ENCODE data around the gene ATP4A. TPM values are rescaled to one million over a fixed set of nuclear protein-coding genes. Genes with fewer than 3 reads are reported as not detected.

ATP4A gene
- total RNA-seq, 1 experiment from 2014 or later, result not detected

DNA sequence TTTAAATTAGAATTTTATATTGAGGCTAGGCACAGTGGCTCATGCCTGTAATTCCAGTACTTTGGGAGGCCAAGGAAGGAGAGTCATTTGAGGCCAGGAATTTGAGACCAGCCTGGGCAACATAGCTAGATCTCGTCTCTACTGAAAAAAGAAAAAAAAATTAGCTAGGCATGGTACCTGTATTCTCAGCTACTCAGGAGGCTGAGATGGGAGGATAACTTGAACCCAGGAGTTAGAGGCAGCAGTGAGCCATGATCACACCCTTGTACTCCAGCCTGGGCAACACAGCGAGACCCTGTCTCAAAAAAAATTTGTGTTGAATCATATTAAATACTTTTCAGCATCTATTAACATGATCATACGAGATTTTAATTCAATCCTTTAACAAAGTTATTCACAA, 27.4 kb upstream of the ATP4A start:
- Histone ChIP-seq H3K4me3 (no peak overlapping the region), H3K36me3 (no peaks in the 10 kb centered on the region), H3K27me3 (replicated peaks) (no peaks in the 10 kb centered on the region), H3K9me3 (replicated peaks) (no peaks in the 10 kb centered on the region), H3K27ac (no peak overlapping the region), H3K4me1 (replicated peaks) (no peaks in the 10 kb centered on the region)
- DNase-seq (ENCODE audit: low read depth in 1 of 2, low spot score in 2 of 2), result no peak

DNA sequence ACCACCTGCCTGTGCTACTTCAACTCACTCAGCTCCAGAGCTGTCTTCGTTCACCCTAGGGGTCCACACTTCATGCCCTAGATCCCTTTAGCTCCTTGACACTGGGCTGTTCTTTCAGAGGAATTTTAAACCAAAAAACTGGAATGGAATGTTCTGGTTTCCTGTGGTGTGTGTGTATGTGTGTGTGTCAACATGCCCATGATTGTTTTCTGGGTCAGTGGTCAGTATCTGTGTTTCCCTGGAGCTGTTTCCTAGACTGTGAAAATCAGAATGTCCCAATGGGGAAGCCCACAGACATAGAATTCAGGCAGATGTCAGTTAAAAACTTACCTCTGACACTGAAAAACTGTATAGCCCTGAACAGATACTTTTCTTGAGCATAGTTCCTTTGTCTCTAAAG, 23.9 kb upstream of the ATP4A start:
- no peaks in the 10 kb centered on the region for H3K4me1 ChIP-seq (replicated peaks)
- no peaks in the 10 kb centered on the region for H3K36me3 ChIP-seq
- no peak for DNase-seq (ENCODE audit: low read depth in 1 of 2, low spot score in 2 of 2)

DNA sequence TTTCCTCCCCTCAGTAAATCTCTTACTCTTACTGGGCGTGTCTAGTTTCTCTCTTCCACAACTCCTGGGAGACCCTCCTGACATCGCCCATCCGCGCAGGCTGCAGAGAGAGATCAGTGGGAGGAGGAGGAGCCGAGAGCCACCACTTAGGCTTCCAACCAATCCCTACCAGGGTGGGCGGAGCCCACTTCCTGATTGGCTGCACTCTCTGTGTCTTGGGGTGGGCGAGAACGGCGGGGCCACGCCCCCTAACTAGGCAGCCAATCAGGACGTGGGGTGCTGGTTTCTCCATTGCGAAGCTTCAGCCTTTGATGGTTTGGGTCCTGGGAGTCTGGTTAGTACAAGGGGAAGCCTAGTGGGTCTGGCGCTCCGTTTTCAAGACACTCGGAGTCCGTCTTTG, 22.4 kb upstream of the ATP4A start, which contains the start of gene PMIS2:
Gene PMIS2 (plus strand): TSS at position 326 of the 400 bp plus-strand sequence. CDS start 87 bp downstream, outside the sequence.
- DNase-seq (ENCODE audit: low read depth in 1 of 2, low spot score in 2 of 2), result no peak
- no peaks in the 10 kb centered on the region for H3K9me3 ChIP-seq (replicated peaks)
- H3K27ac ChIP-seq, result no peak within 1 kb of the TSS
- no peaks in the 10 kb centered on the region for H3K36me3 ChIP-seq
- no peaks in the 10 kb centered on the region for H3K27me3 ChIP-seq (replicated peaks)
- no peaks in the 10 kb centered on the region for H3K4me1 ChIP-seq (replicated peaks)
- H3K4me3 ChIP-seq, result no peak within 1 kb of the TSS

More for the DNA sequence above, 23.9 kb upstream of the ATP4A start:
- Histone ChIP-seq H3K9me3 (replicated peaks) (no peaks in the 10 kb centered on the region), H3K27ac (no peak overlapping the region), H3K4me3 (no peak overlapping the region), H3K27me3 (replicated peaks) (no peaks in the 10 kb centered on the region)

DNA sequence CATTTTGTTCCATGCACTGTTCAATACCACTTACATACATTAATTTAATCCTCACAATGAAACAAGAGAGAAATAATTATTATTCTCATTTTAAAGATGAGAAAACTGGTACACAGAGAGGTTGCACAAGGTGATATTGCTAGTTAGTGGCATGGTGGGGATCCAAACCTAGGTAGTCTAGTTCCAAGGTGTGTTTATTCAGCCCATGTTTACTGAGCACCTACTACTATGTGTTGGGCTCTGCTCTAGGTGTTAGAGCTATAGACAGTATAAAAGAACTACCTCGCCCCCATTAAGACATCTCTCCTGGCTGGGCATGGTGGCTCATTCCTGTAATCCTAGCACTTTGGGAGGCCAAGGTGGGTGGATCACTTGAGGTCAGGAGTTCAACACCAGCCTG, 19.3 kb upstream of the ATP4A start:
- no peak for DNase-seq (ENCODE audit: low read depth in 1 of 2, low spot score in 2 of 2)
- H3K9me3 ChIP-seq (replicated peaks), result peaks cover 5% of the 10 kb centered on the region
- no peak overlapping the region for H3K27ac ChIP-seq
- H3K4me1 ChIP-seq (replicated peaks), result no peaks in the 10 kb centered on the region
- H3K27me3 ChIP-seq (replicated peaks), result no peaks in the 10 kb centered on the region
- H3K4me3 ChIP-seq, result no peak overlapping the region
- H3K36me3 ChIP-seq, result no peaks in the 10 kb centered on the region

DNA sequence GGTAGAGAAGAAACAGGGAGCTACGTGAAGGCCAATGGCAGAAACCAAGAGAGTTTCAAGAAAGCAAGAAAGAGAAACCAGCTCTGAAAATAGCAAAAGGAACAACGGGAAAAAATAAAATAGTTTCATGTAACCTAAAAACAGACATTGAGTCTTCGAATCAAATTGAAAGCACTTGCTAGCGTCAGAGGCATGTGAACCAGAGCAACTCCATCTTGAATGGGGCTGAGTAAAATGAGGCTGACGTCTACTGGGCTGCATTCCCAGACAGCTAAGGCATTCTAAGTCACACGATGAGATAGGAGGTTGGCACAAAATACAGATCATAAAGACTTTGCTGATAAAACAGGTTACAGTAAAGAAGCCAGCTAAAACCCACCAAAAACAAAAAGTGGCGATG, 15.2 kb upstream of the ATP4A start:
- no peak for DNase-seq (ENCODE audit: low read depth in 1 of 2, low spot score in 2 of 2)
- Histone ChIP-seq H3K4me3 (no peak overlapping the region), H3K27ac (no peak overlapping the region), H3K4me1 (replicated peaks) (no peaks in the 10 kb centered on the region), H3K9me3 (replicated peaks) (peaks cover 15% of the 10 kb centered on the region), H3K27me3 (replicated peaks) (no peaks in the 10 kb centered on the region), H3K36me3 (no peaks in the 10 kb centered on the region)

DNA sequence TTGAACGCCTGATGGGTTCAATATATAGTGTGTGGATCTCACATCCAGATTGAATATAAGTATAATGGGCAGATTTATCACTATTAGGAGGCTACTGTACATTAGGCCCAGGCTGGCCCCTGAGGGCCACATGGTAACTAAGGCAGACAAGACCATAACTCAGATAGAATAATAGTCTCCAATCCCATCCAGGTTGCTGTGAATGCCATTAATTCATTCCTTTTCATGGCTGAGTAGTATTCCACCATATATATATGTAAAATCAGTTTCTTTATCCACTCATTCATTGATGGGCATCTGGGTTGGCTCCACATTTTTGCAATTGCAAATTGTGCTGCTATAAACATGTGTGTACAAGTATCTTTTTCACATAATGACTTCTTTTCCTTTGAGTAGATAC, 14.5 kb upstream of the ATP4A start:
- Histone ChIP-seq H3K36me3 (no peaks in the 10 kb centered on the region), H3K4me1 (replicated peaks) (no peaks in the 10 kb centered on the region), H3K27me3 (replicated peaks) (no peaks in the 10 kb centered on the region), H3K9me3 (replicated peaks) (peaks cover 15% of the 10 kb centered on the region), H3K27ac (no peak overlapping the region), H3K4me3 (no peak overlapping the region)
- DNase-seq (ENCODE audit: low read depth in 1 of 2, low spot score in 2 of 2), result no peak

DNA sequence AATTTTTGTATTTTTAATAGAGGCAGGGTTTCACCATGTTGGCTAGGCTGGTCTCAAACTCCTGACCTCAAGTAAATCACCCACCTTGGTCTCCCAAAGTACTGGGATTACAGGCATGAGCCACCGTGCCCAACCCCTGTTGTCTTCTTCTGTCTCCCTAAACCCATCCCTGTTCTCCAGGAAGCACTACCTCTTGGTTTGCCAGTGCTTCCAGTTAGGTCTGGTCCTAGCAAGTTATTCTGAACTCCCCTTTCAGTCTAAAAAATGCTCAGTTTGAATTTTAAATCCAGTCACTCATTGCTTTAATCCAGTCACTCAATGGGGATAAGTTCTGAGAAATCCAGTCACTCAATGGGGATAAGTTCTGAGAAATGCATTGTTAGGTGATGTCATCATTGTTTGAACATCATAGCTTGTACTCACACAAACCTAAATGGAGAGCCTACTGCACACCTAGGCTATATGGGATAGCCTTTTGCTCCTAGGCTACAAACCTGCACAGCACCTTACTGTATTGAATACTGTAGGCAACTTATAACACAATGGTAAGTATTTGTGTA, 8.0 kb upstream of the ATP4A start:
- Histone ChIP-seq H3K36me3 (no peaks in the 10 kb centered on the region), H3K4me3 (no peak overlapping the region), H3K27ac (no peak overlapping the region), H3K27me3 (replicated peaks) (peaks cover 8% of the 10 kb centered on the region), H3K4me1 (replicated peaks) (no peaks in the 10 kb centered on the region), H3K9me3 (replicated peaks) (peaks cover 4% of the 10 kb centered on the region; the same call in 1 of the 2 replicates)
- no peak for DNase-seq (ENCODE audit: low read depth in 1 of 2, low spot score in 2 of 2)

DNA sequence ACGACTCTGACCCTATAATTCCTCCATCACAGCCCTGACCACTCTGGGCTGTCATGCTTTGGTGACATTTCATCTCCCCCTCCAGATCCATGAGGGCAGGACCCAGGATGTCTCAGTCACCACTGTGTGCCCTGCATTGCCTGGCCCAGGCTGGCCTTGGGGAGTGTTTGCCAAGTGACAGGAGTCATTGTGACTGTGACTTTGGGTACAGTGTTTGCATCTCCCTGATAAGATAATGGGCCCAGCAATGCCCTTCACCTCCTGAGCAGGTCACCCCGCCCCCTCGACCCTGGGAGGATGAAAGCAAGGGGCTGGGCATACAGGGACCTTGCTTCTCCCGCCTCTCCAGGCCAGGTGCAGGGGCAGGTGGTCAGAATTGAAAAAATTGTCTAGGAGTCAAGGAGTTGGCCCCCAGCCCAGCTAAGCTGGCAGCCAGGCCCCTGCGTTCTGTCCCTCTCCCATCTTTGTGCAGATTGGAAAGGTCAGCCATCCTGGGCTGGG, 5.9 kb upstream of the ATP4A start:
- Histone ChIP-seq H3K27ac (no peak overlapping the region), H3K27me3 (replicated peaks) (peaks cover 8% of the 10 kb centered on the region), H3K9me3 (replicated peaks) (no peaks in the 10 kb centered on the region), H3K4me3 (no peak overlapping the region), H3K4me1 (replicated peaks) (no peaks in the 10 kb centered on the region), H3K36me3 (no peaks in the 10 kb centered on the region)
- DNase-seq (ENCODE audit: low read depth in 1 of 2, low spot score in 2 of 2), result no peak

DNA sequence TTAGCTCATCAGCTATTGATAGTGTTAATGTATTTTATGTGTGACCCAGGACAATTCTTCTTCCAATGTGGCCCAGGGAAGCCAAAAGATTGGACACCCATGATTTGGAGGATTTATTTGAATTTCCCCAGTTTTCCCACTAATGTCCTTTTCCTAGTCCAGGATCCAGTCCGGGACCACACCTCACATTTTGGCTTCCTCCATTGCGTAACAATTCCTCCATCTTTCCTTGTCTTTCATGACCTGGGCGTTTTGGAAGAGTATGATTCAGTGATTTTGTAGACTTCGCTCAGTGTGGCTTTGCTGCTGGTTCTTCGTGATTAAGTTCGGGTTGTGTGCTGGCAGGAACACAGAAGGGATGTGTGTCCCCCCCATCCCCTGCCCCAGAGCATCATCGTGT, 3.3 kb upstream of the ATP4A start:
- peaks cover 16% of the 10 kb centered on the region for H3K27me3 ChIP-seq (replicated peaks)
- DNase-seq (ENCODE audit: low read depth in 1 of 2, low spot score in 2 of 2), result no peak
- no peaks in the 10 kb centered on the region for H3K4me1 ChIP-seq (replicated peaks)
- H3K9me3 ChIP-seq (replicated peaks), result no peaks in the 10 kb centered on the region
- no peaks in the 10 kb centered on the region for H3K36me3 ChIP-seq
- no peak overlapping the region for H3K27ac ChIP-seq
- H3K4me3 ChIP-seq, result no peak overlapping the region

DNA sequence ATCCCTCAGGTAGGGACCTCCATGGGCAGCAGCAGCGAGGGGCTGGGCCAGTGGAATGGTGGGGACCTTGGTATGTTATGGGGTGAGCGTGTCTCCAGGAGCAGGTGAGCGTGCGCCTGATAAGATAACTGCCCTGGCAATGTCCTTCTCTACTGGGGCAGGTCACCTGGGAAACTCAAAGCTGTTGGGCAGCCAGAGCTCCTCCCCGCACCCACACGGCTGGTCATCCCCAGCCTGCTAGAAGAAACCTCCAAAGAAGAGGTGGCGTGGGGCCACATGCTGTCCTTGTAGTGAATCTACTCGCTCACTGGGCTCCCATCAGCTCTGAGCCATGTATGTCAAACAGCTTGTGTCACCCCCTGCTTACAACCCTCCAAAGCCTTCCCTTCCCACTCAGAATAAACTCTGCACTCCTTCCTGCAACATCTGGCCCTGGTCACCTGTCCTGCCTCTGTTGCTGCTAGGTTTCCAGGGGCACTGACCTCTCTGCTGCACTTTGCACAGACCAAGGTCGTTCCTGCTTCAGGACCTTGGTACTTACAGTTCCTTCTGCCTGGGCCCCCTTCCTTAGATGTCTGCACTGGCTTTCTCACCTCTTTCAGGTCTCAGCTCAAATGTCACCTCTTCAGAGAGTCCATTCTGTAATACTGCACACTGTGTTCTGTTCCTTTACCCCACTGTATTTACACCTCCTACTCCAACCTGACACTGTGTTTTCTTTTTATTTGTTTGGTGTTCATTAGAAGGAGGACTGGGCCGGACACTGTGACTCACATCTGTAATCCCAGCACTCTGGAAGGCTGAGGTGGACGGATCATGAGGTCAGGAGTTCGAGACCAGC, 1.8 kb upstream of the ATP4A start:
- H3K27ac ChIP-seq, result no peak overlapping the region
- H3K4me1 ChIP-seq (replicated peaks), result no peaks in the 10 kb centered on the region
- H3K9me3 ChIP-seq (replicated peaks), result no peaks in the 10 kb centered on the region
- DNase-seq (ENCODE audit: low read depth in 1 of 2, low spot score in 2 of 2), result no peak
- H3K4me3 ChIP-seq, result no peak overlapping the region
- no peaks in the 10 kb centered on the region for H3K36me3 ChIP-seq
- peaks cover 16% of the 10 kb centered on the region for H3K27me3 ChIP-seq (replicated peaks)

DNA sequence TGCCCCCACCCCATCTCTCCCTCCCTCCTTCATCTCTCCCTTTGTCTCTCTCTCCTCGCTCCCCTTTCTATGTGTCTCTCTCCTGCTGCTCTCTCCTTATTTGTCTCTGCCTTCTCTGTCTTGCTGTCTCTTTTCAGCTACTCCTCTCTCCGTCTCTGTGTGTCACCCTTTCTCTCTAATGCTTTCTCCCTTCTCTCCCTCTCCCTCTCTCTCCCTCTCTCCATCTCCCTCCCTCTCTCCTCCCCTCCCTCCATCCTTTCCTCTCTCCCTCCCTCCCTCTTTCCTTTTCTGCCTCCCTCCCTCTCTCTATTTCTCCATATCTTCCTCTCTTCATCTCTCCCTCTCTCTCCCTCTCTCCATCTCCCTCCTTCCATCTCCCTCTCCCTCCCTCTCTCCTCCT, 682 bp downstream of the ATP4A start:
- Histone ChIP-seq H3K27me3 (replicated peaks) (peaks cover 11% of the 10 kb centered on the region), H3K36me3 (no peaks in the 10 kb centered on the region), H3K4me1 (replicated peaks) (no peaks in the 10 kb centered on the region), H3K4me3 (no peak overlapping the region), H3K9me3 (replicated peaks) (no peaks in the 10 kb centered on the region), H3K27ac (no peak overlapping the region)
- no peak for DNase-seq (ENCODE audit: low read depth in 1 of 2, low spot score in 2 of 2)

DNA sequence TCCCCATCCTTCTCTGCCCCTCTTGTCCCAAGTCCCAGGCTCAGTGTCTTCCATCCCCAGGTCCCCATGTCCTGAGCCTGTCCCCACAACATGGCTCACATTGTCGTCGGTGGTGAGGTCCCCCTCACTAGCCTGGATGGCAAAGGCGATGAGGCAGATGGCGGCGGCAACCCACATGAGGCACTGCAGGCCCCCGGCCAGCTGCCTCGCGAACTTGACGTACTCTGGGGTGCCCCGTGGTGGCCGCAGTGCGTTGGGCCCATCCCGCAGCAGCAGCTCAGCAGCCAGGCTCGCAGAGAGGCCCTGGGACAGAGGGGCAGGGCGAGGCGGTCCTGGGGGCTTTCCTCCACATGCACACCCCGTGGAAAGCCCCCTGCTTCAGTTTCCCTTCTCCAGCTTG, 1.1 kb downstream of the ATP4A start:
- peaks cover 10% of the 10 kb centered on the region; the same call in 1 of the 2 replicates for H3K27me3 ChIP-seq (replicated peaks)
- no peak overlapping the region for H3K27ac ChIP-seq
- no peaks in the 10 kb centered on the region for H3K9me3 ChIP-seq (replicated peaks)
- H3K4me3 ChIP-seq, result no peak overlapping the region
- H3K36me3 ChIP-seq, result no peaks in the 10 kb centered on the region
- no peak for DNase-seq (ENCODE audit: low read depth in 1 of 2, low spot score in 2 of 2)
- H3K4me1 ChIP-seq (replicated peaks), result no peaks in the 10 kb centered on the region

DNA sequence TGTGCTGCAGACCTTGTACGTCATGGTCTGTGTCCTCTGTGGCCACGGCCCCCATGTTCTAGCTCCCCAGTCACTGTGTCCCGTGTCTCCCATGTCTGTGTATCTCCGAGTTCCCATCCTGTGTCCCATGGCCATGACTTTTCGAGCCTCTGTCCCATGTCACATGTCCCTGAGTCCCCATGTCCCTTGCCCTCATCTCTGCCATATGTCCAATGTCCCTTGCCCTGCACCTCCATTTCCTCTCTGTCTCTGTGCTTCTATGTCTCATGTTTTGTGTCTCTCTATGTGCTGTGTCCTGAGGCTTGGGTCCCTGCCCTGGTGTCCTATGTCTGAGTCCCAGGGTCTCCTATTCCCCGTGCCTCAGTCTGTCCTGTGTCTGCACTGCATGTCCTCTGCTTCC, 2.0 kb downstream of the ATP4A start:
- DNase-seq (ENCODE audit: low read depth in 1 of 2, low spot score in 2 of 2), result no peak
- peaks cover 10% of the 10 kb centered on the region; the same call in 1 of the 2 replicates for H3K27me3 ChIP-seq (replicated peaks)

DNA sequence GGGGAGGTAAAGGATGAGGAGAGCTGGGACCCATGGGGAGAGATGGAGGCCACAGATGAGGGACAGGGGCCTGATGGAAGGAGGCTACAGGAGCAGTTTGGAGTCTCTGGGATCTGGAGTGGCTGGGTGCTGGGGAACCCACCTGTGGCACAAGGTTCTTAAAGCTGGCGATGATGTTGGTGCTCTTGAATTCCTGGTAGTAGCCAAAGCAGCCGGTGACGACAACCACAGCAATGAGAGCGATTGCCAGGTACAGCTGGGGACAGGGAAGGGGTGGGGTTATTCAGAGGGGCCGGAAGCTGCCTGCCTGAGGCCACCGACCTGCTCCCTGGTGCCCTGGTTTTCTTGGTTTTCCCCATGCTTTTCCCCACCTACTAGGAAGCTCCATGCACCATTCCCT, 2.8 kb downstream of the ATP4A start:
- Histone ChIP-seq H3K27ac (no peak overlapping the region), H3K4me1 (replicated peaks) (no peaks in the 10 kb centered on the region), H3K9me3 (replicated peaks) (no peaks in the 10 kb centered on the region), H3K36me3 (no peaks in the 10 kb centered on the region), H3K27me3 (replicated peaks) (peaks cover 10% of the 10 kb centered on the region; the same call in 1 of the 2 replicates), H3K4me3 (no peak overlapping the region)
- DNase-seq (ENCODE audit: low read depth in 1 of 2, low spot score in 2 of 2), result no peak

More for the DNA sequence above, 2.0 kb downstream of the ATP4A start:
- H3K9me3 ChIP-seq (replicated peaks), result no peaks in the 10 kb centered on the region
- H3K27ac ChIP-seq, result no peak overlapping the region
- H3K36me3 ChIP-seq, result no peaks in the 10 kb centered on the region
- H3K4me3 ChIP-seq, result no peak overlapping the region
- no peaks in the 10 kb centered on the region for H3K4me1 ChIP-seq (replicated peaks)

Measured in SJSA1 (cell line).